Peyer's patch (tissue), 4 donors: ENCODE results near the gene SH2D7.

ENCODE experiments used
- CTCF ChIP-seq, 6 experiments: fragments of 450-650 bp in 4 of 6; fragments of 200-600 bp in 2 of 6; sonication (generic) in 1 of 6; IDR thresholded peaks; one replicate each; pipeline ENCODE4 v1.5.1; 2017 to 2019; ENCODE audit warnings: antibody characterized with exemption in 6 of 6, mild to moderate bottlenecking in 3 of 6, moderate library complexity in 1 of 6
- POLR2A ChIP-seq, 2 donors: fragments of 450-650 bp; IDR thresholded peaks; one replicate each; pipeline ENCODE4 v1.5.1; 2017; ENCODE audit warnings: antibody characterized with exemption in 2 of 2, mild to moderate bottlenecking in 2 of 2, moderate library complexity in 2 of 2

- TF ChIP-seq POLR2A (IDR thresholded peaks at IDR 0.05) (no peak), CTCF (IDR thresholded peaks at IDR 0.05) (no peak)
Observed at GRCh38 chr15:78148392-78149067, 56.2 kb downstream of the SH2D7 start.
